ENCODE data around the gene PCDHGB1.

GRCh38 chr5:141343953-141344463 is 5.9 kb upstream of the PCDHGB1 start:
- TF ChIP-seq CTCF (IDR thresholded peaks at IDR 0.05) (no peak), REST (IDR thresholded peaks at IDR 0.05; ENCODE audit: insufficient read depth in 1 of 2, low read depth in 2 of 2, low read length in 1 of 2) (no peak), SIN3A (IDR thresholded peaks at IDR 0.05; ENCODE audit: borderline replicate concordance, insufficient read depth, low read depth, low read length) (no peak), POLR2AphosphoS5 (IDR thresholded peaks at IDR 0.05; ENCODE audit: low read depth, low read length) (no peak)
